Head of caudate nucleus (tissue), 42 donors: ENCODE measurements around the gene KRT10.

Source experiments
- DNase-seq, 42 donors: peaks; one replicate each; pipeline versions ENCODE4 v3.0.0 to v3.0.0-alpha.2; 2020 to 2021; ENCODE audit warnings: mixed read lengths in 7 of 42
- intact Hi-C: fragments of 100-400 bp; cut with DNase I; formaldehyde crosslinking; loops from one replicate; pipeline ENCODE4 v1.15.0; 2022

The KRT10 gene

DNA sequence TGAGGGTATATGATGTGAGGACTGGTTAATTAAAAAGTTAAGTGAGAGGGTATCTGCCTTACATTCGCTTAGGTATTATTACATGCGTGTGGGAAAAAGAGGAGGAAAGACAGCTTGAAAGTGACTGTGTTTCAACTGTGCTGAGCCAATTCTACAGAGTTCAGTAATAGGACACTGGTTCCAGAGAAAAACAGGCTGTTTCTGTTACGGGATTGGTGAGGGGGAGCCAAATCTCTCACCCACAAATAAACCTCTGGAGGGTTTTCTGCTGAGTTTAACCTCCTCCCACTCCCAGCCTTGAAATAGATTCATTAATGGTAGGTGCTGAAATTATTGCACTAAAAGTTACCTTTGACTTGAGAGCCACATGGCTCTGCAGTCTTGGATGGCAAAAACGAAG, 46.5 kb downstream of the KRT10 start:
- intact Hi-C loops: no loop called here
- peak in 1 of 42 donors; percentile 4 for DNase-seq

- intact Hi-C loops: no loop called here
- no peak for DNase-seq
These were observed 50.3 kb downstream of the KRT10 start, which contains the start of gene KRT26 for GRCh38 chr17:40772101-40772500. TSS of gene KRT26 (minus strand) at chr17:40772201. CDS start at chr17:40772113, 88 bp downstream.
